ENCODE results near the gene NPLOC4.

- TF ChIP-seq CTCF (conservative IDR thresholded peaks at IDR 0.05 in 1 of 2, IDR thresholded peaks at IDR 0.05 in 1 of 2; ENCODE audit: low read depth in 1 of 2, low read length in 2 of 2) (no peak), EZH2 (IDR thresholded peaks at IDR 0.05; ENCODE audit: low read length, missing control alignments) (no peak)
Observed at GRCh38 chr17:81565231-81565630, 71.7 kb downstream of the NPLOC4 start.

Measured in fibroblast of lung (primary cell).